GM10248 (cell line): ENCODE data around the gene TACC2.

Experiments used
- CTCF ChIA-PET: fragments of 300-600 bp; sonication (Branson Sonifier 250); formaldehyde crosslinking; extraction: SDS; loops from one replicate; lab custom pipeline; 2021; ENCODE audit warnings: antibody characterized with exemption; lab: Yijun Ruan, JAX
- POLR2A ChIA-PET: fragments of 350-650 bp; sonication (Branson Sonifier 250); formaldehyde crosslinking; extraction: SDS; loops from one replicate; lab custom pipeline; 2020; ENCODE audit warnings: antibody characterized with exemption; lab: Yijun Ruan, JAX
- DNase-seq: peaks from one replicate; pipeline ENCODE4 v3.0.0; 2012; ENCODE audit errors: extremely low spot score
- TF ChIP-seq, protein P1 (sequence below): IDR thresholded peaks from 2 replicates; pipeline ENCODE4 v1.5.1; 2012; ENCODE audit warnings: mild to moderate bottlenecking, low read depth; ENCODE audit errors: extremely low read depth, missing control alignments, control extremely low read depth

The TACC2 gene

DNA sequence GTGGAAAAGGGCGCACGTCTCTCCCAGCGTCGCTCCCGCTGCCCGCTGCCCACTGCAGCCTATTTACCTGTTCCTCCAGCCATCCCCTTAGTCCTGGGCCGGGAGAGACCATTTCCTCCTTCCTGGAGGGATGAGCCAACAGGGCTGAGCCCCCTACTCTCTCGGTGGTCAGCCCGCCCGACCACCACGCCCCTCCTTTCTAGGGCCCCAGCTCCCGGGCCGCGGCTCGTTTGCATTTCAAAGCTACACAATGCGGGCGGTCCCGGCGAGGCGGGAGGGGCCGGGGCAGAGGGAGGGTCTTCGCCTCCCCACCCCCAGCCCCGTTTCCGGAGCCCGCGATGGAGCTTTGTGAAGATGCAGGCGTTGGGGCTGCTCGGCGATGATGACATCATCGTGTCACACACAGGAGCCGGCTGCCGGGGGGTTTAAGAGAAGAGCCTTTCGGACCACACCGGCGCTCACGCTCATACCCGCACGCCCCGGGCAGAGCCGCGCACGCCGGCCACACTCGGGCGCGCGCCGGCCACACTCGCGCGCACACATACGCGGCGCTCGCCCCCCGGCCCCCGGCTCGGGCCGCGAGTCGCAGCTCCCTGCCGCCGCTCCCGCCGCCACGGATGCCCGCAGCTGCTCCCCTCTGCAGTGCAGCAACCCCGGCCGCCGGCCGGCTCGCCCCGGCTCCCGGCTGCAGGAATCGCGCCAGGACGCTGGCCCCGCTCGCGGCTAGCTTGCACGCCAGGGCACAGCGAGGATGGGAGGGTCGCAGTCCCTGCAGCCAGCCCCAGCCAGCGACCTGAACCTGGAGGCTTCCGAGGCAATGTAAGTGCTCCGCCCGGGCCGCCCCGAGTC lies 174.4 kb downstream of the TACC2 start:
- no peak for DNase-seq
- TF ChIP-seq, protein P1, sequence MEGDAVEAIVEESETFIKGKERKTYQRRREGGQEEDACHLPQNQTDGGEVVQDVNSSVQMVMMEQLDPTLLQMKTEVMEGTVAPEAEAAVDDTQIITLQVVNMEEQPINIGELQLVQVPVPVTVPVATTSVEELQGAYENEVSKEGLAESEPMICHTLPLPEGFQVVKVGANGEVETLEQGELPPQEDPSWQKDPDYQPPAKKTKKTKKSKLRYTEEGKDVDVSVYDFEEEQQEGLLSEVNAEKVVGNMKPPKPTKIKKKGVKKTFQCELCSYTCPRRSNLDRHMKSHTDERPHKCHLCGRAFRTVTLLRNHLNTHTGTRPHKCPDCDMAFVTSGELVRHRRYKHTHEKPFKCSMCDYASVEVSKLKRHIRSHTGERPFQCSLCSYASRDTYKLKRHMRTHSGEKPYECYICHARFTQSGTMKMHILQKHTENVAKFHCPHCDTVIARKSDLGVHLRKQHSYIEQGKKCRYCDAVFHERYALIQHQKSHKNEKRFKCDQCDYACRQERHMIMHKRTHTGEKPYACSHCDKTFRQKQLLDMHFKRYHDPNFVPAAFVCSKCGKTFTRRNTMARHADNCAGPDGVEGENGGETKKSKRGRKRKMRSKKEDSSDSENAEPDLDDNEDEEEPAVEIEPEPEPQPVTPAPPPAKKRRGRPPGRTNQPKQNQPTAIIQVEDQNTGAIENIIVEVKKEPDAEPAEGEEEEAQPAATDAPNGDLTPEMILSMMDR, result no peak
- POLR2A ChIA-PET, result no interaction called here
- CTCF ChIA-PET, result no interaction called here

DNA sequence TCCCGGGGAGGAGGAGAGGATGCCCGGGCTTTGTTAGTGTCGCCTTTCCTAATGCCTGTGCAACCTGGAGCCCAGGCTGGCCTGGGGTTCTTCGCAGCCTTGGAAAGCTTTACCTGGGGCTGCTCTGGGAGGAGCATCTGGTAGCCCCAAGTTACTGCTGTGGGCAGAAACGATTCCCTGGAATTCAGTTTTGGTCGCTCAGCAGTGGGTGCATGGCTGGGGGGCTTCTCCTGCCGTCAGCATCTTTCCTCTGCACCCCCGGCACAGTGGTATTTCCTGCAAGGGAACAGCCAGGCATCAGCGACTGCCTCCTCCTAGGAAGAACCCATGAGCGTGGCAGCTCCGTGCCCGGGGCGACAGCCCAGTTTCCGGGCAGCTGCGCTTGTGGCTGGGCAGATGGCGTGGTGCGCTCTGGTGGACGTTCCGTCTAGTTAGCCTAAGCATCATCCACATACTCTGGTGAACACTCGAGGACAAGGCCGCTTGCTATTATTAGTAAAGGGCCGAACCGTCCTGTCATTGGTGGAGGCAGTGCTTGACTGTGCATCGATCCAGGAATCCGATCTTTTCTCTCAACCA lies 175.1 kb downstream of the TACC2 start:
- TF ChIP-seq, protein P1, result no peak
- no peak for DNase-seq
- CTCF ChIA-PET, result no interaction called here
- POLR2A ChIA-PET, result no interaction called here

DNA sequence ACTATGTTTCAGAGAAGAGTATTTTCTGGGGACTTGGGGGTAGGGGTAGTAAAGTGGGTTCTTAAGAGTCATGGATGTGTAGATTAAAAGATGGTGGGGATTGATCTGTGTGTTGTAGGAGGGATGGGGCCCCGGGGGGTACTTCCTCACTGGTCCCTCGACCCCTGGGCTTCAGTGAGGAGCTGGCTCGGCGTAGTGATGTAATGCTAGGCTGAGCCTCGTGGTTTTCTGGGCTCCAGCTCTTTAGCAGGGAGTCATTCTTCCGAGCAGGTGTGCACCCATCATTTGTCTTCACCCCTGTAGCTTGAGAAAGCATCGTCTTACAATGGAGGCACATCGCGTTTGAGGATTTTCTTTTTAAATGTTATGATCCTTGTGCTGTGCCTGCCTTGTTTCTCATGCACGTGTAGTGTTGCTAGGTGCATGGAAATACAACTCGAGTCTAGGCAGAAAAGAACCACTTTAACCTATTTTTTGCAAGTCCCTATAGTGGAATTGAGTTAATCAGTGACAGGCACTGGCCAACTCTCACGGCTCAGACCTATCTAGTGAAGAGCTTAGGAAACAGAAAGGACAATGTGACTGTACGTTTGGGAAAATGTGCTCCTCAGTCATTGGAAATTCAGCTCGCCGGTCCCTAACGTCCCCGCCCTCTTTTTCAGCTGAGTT lies 176.0 kb downstream of the TACC2 start:
- CTCF ChIA-PET, result no interaction called here

DNA sequence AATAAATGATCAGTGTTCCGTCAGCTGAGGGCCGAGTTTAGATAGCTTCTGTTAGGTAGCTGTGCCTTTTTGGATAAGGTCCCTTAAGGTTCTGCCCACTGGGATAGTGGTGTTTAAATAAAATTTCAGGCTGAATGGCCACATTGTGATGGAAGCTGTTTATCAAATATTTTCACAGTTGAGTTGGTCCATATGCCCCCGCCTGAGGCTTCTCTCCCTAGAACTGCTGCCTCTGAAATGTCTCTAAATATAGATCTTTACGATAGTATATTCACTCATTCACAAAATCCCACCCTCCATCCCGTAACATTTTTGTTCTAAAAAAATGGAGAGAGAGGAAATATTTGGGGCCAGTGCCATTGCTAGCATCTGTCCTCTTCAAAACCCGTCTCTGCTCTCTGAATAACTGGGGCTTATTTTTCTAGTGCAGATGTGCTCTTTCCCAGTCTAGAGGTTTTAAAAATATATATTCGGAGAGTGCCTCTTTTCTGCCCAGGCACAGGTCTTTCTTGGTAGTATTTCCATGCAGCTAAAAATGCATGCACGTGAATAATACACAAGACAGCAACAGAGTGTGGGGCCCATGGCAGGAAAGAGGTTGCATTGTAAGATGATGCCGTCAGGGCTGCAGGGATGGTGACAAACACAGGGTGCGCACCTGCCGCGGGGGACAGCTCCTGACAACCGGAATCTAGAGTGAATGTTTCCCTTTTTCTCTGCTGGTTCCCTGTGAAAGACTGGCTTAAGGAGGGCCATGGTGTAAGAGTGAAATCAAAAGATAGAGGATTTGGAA lies 176.7 kb downstream of the TACC2 start:
- CTCF ChIA-PET, result interaction anchor here (2.8 kb wide), 1 partner anchor 24 kb away, joined by 12 read pairs; no protein-coding TSS in a partner anchor
- TF ChIP-seq, protein P1, result no peak
- POLR2A ChIA-PET, result no interaction called here
- DNase-seq, result no peak

More for the DNA sequence above, 176.0 kb downstream of the TACC2 start:
- TF ChIP-seq, protein P1, result no peak
- POLR2A ChIA-PET, result no interaction called here
- no peak for DNase-seq

DNA sequence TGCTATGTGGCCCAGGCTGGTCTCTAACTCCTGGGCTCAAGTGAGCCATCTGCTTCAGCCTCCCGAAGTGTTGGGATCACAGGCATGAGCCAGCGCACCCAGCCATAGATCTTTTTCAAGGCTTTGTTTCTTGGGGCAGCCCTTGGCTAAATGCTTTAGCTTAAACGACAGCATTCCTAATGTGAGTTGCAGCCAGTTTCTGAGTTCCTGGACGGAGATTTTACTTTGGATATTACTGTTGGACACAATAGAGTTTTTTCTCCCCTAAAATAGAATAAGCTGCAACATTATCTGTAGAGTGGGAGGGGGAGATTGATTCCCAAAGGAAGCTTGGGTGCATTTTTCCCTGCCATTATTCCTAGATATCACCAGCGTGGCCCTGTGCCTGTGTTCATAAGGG lies 179.1 kb downstream of the TACC2 start:
- TF ChIP-seq, protein P1, result no peak
- DNase-seq, result no peak
- ChIA-PET CTCF (interaction anchor here (1.5 to 2.8 kb wide), 2 partner anchors 16 to 26 kb away, joined by 4 to 12 read pairs; no protein-coding TSS in a partner anchor), POLR2A (no interaction called here)
